Measurements from ENCODE around the gene PHOSPHO1.

The PHOSPHO1 gene

DNA sequence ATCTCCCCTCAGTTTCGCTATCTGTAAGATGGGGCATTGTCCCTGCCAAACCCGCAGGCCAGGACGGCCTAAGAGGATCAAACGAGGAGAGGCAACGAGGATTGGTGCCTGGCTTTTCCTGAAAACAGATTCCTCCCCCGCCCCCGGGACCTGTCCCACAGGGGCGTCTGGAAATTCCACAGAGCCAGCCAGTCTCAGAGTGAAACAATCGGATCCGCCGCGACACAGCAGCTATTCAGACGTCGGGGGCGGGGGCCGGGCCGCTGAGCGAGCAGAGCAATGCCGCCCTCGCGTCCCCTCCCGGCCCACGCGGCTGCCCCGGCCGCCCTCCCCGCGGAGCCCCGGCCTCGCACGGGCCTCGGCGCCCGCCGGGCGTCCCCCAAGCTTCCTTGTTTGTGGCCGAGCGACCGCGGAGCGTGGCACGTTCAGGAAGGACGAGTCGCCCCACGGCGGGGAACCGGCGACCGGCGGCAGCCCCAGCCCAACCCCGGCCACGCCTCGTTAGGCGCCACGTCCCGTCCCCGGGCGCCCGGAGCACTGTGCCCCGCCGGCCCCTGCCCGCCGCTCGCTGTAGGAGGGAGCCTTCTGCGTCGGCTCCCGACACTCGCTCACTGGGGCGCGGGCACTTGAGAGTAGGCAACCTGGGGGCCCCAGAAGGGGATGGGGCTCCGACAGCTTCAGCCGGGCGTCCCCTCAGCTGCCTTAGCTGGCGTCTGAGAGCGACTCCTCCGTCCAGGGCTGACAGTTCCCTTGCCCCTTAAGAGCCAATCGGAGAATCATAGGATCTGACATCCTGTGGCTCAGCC lies 29.6 kb upstream of the PHOSPHO1 start:
- H3K9ac ChIP-seq (ENCODE audit: low read length), result peak overlapping the region; percentile 15
- H3K4me3 ChIP-seq (ENCODE audit: low read depth in 1 of 2, low read length in 2 of 2), result peak overlapping the region; percentile 57 to 62
- H3K9me3 ChIP-seq (ENCODE audit: low read length), result no peaks in the 10 kb centered on the region
- no peaks in the 10 kb centered on the region for H3K4me1 ChIP-seq (ENCODE audit: insufficient read depth, low read length)
- no peaks in the 10 kb centered on the region for H3K27me3 ChIP-seq (ENCODE audit: control insufficient read depth in 1 of 2, insufficient read depth in 2 of 2, low read length in 2 of 2)
- peak overlapping the region; percentile 19 for H3K27ac ChIP-seq (ENCODE audit: low read depth, low read length)
- H3K36me3 ChIP-seq (ENCODE audit: insufficient read depth, low read length), result no peaks in the 10 kb centered on the region

DNA sequence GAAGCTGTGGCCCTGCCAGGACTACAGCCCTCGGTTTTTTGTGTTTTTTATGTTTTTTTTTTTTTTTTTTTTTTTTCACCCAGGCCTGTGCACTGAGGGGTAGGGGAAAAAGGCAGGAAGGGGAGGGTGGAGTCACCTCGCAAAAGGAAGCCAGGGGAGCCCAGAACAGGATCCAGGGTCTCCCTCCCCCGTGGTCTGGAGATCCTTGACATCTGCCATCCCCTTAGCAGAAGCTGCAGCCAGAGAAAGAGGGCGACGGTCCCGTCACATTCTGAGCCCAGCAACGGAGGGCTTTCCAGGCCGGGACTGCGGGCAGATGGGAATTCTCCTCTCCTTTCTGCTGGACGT lies 29.1 kb upstream of the PHOSPHO1 start:
- H3K9ac ChIP-seq (ENCODE audit: low read length), result peak overlapping the region; percentile 15
- H3K27me3 ChIP-seq (ENCODE audit: control insufficient read depth in 1 of 2, insufficient read depth in 2 of 2, low read length in 2 of 2), result no peaks in the 10 kb centered on the region
- peak overlapping the region; percentile 57 to 62 for H3K4me3 ChIP-seq (ENCODE audit: low read depth in 1 of 2, low read length in 2 of 2)
- no peak overlapping the region for H3K27ac ChIP-seq (ENCODE audit: low read depth, low read length)
- no peaks in the 10 kb centered on the region for H3K36me3 ChIP-seq (ENCODE audit: insufficient read depth, low read length)
- no peaks in the 10 kb centered on the region for H3K4me1 ChIP-seq (ENCODE audit: insufficient read depth, low read length)
- no peaks in the 10 kb centered on the region for H3K9me3 ChIP-seq (ENCODE audit: low read length)

DNA sequence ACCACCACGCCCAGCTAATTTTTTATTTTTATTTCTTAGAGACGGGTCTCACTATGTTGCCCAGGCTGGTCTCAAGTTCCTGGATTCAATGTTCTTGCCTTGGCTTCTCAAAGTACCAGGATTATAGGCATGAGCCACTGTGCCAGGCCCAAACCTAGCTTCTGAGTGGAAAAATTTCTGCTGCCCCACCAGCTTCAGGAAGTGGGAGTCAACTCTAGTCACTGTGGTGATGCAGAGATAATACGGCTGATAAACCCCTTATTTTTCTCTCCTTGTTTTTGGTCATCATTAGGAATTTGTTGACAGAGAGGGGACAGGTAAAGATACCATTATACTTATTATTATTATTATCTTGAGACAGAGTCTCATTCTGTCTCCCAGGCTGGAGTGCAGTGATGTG lies 27.8 kb upstream of the PHOSPHO1 start:
- Histone ChIP-seq H3K9me3 (ENCODE audit: low read length) (no peaks in the 10 kb centered on the region), H3K36me3 (ENCODE audit: insufficient read depth, low read length) (no peaks in the 10 kb centered on the region), H3K27ac (ENCODE audit: low read depth, low read length) (no peak overlapping the region), H3K4me1 (ENCODE audit: insufficient read depth, low read length) (no peaks in the 10 kb centered on the region), H3K9ac (ENCODE audit: low read length) (no peak overlapping the region), H3K4me3 (ENCODE audit: low read depth in 1 of 2, low read length in 2 of 2) (no peak overlapping the region), H3K27me3 (ENCODE audit: control insufficient read depth in 1 of 2, insufficient read depth in 2 of 2, low read length in 2 of 2) (no peaks in the 10 kb centered on the region)

DNA sequence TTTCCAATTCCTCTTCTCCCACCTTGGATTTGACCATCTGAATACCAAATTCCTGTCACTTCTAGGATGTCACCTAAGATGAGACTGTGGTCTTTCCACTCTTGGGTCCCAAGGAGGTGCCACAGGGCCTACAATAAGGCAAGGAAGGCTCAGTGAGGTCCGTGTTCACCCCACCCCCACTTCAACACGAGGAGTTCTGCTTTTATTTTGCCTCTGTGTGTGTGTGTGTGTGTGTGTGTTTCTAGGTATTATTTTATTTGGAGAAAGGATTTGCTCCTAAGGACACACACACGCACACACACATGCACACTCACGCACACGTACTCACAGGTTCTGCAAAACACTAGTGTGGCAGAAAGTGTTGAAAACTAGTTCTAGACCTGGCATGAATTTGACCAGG lies 24.5 kb upstream of the PHOSPHO1 start:
- Histone ChIP-seq H3K4me1 (ENCODE audit: insufficient read depth, low read length) (no peaks in the 10 kb centered on the region), H3K36me3 (ENCODE audit: insufficient read depth, low read length) (no peaks in the 10 kb centered on the region), H3K9me3 (ENCODE audit: low read length) (no peaks in the 10 kb centered on the region), H3K4me3 (ENCODE audit: low read depth in 1 of 2, low read length in 2 of 2) (no peak overlapping the region), H3K27ac (ENCODE audit: low read depth, low read length) (no peak overlapping the region), H3K9ac (ENCODE audit: low read length) (no peak overlapping the region), H3K27me3 (ENCODE audit: control insufficient read depth in 1 of 2, insufficient read depth in 2 of 2, low read length in 2 of 2) (no peaks in the 10 kb centered on the region)

DNA sequence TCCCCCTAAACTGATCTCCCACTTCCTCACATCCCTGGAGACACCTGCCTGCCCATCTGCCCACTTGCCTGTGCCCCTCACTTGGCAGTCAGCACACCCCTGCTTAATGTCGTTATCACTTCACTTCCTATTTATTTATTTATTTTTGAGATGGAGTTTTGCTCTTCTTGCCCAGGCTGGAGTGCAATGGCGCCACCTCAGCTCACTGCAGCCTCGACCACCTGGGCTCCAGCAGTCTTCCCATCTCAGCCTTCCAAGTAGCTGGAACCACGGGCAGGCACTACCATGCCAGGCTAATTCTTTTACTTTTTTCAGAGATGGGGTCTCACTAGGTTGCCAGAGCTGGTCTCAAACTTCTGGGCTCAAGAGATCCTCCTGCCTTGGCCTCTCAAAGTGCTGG lies 23.5 kb upstream of the PHOSPHO1 start:
- Histone ChIP-seq H3K4me3 (ENCODE audit: low read depth in 1 of 2, low read length in 2 of 2) (no peak overlapping the region), H3K27ac (ENCODE audit: low read depth, low read length) (no peak overlapping the region), H3K36me3 (ENCODE audit: insufficient read depth, low read length) (no peaks in the 10 kb centered on the region), H3K9ac (ENCODE audit: low read length) (no peak overlapping the region), H3K27me3 (ENCODE audit: control insufficient read depth in 1 of 2, insufficient read depth in 2 of 2, low read length in 2 of 2) (peaks cover 0 to 6% of the 10 kb centered on the region in 2 donors), H3K9me3 (ENCODE audit: low read length) (no peaks in the 10 kb centered on the region), H3K4me1 (ENCODE audit: insufficient read depth, low read length) (no peaks in the 10 kb centered on the region)

DNA sequence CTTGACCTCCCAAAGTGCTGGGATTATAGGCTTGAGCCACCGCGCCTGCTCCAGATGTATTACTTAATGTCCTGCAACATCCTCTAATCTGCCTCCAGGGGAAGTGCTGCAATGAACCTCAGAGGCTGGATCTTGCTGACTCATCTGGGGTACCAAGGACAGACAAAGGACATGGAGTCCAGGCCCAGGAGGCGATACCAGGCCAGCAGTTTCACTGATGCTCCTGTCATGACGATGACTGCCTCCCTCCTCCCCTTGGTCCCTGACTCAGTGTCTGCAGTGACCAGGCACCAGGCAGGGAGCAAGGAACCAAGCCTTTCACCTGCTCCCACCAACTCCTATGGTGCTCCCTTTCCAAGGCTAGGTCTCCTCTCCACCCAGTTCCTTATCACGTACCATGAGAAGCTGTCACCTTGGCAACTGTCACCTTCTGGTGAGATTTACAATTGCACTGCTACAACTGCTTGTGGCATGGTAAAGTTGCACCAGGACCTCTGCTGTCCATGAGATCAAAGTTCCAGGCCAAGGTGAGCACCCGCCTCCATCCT lies 21.6 kb upstream of the PHOSPHO1 start:
- Histone ChIP-seq H3K4me3 (ENCODE audit: low read depth in 1 of 2, low read length in 2 of 2) (no peak overlapping the region), H3K27me3 (ENCODE audit: control insufficient read depth in 1 of 2, insufficient read depth in 2 of 2, low read length in 2 of 2) (peaks cover 0 to 6% of the 10 kb centered on the region in 2 donors), H3K27ac (ENCODE audit: low read depth, low read length) (no peak overlapping the region), H3K9me3 (ENCODE audit: low read length) (no peaks in the 10 kb centered on the region), H3K4me1 (ENCODE audit: insufficient read depth, low read length) (no peaks in the 10 kb centered on the region), H3K36me3 (ENCODE audit: insufficient read depth, low read length) (no peaks in the 10 kb centered on the region), H3K9ac (ENCODE audit: low read length) (no peak overlapping the region)

DNA sequence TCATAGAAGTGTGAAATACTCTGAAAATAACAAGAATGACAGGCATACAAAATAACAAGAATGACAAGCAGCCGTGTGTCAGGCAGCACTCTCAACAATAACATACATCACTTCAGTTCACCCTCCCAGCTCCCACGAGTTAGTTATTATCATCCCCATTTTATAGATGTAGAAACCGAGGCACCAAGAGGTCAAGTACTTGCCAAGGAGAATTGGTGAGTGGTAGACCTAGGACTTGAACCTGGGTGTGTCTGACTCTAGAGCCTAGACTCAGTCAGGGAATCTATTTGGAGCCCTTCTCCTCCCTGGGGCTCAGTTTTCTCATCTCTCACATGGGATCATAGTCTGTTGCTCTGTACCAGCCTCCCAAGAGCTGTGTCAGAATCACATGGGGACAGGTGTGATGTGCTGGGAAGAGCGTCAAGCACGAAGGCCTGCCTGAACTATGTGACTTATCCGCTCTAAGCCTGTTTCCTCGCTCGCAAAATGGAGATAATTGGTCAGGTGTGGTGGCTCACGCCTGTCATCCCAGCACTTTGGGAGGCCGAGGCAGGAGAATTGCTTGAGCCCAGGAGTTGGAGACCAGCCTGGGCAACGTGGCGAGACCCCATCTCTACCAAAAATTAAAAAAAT lies 19.4 kb upstream of the PHOSPHO1 start:
- H3K4me1 ChIP-seq (ENCODE audit: insufficient read depth, low read length), result no peaks in the 10 kb centered on the region

DNA sequence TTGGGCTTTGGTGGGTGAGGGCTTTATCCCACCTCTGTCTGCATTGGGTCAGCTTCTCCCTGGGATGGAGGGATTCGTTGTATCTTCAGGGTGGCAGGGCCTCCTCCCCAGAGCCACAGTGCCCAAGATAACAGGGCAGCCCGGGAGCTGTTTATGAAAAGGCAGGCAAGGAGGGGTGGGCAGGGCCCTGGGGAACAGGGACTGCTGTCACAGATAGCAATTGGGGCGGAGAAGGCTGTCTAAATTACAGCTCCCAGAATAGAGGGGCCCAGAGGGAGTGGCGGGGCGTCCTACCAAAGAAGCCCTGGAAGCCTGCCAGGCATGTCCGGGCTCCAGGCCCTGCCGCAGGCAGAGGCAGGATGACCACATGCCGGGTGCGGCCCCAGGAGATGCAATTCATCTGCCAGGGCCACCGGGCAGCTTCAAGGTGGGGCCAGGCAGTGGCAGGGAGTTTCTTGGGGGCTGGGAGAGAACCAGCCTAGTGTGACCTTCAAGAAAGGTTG lies 18.8 kb upstream of the PHOSPHO1 start:
- Histone ChIP-seq H3K27ac (ENCODE audit: low read depth, low read length) (no peak overlapping the region), H3K4me1 (ENCODE audit: insufficient read depth, low read length) (no peaks in the 10 kb centered on the region), H3K27me3 (ENCODE audit: control insufficient read depth in 1 of 2, insufficient read depth in 2 of 2, low read length in 2 of 2) (peaks cover 0 to 6% of the 10 kb centered on the region in 2 donors), H3K9ac (ENCODE audit: low read length) (no peak overlapping the region), H3K4me3 (ENCODE audit: low read depth in 1 of 2, low read length in 2 of 2) (no peak overlapping the region), H3K9me3 (ENCODE audit: low read length) (no peaks in the 10 kb centered on the region), H3K36me3 (ENCODE audit: insufficient read depth, low read length) (no peaks in the 10 kb centered on the region)

More for the DNA sequence above, 19.4 kb upstream of the PHOSPHO1 start:
- H3K4me3 ChIP-seq (ENCODE audit: low read depth in 1 of 2, low read length in 2 of 2), result no peak overlapping the region
- H3K36me3 ChIP-seq (ENCODE audit: insufficient read depth, low read length), result no peaks in the 10 kb centered on the region
- H3K9me3 ChIP-seq (ENCODE audit: low read length), result no peaks in the 10 kb centered on the region
- no peak overlapping the region for H3K27ac ChIP-seq (ENCODE audit: low read depth, low read length)
- H3K9ac ChIP-seq (ENCODE audit: low read length), result no peak overlapping the region
- H3K27me3 ChIP-seq (ENCODE audit: control insufficient read depth in 1 of 2, insufficient read depth in 2 of 2, low read length in 2 of 2), result peaks cover 0 to 6% of the 10 kb centered on the region in 2 donors

DNA sequence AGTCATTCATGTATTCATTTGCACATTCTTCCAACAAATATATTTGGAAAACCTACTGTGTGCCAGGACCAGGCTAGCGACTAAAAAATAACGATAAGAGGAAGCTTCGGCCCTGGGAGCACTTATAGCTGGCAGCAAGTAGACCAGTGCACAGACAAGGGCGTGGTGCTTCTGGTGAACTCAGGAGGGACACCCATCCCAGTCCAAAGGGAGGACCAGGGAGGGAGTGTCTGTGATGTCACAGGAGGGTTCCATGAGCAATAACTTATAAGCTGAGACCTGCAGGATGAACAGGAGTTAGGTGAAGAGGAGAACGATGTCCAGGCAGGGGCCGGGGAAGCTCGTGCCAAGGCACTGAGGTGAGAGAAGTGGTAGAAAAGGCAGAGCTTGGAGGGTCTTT lies 17.4 kb upstream of the PHOSPHO1 start:
- peaks cover 0 to 6% of the 10 kb centered on the region in 2 donors for H3K27me3 ChIP-seq (ENCODE audit: control insufficient read depth in 1 of 2, insufficient read depth in 2 of 2, low read length in 2 of 2)
- no peaks in the 10 kb centered on the region for H3K36me3 ChIP-seq (ENCODE audit: insufficient read depth, low read length)
- no peaks in the 10 kb centered on the region for H3K4me1 ChIP-seq (ENCODE audit: insufficient read depth, low read length)
- no peak overlapping the region for H3K4me3 ChIP-seq (ENCODE audit: low read depth in 1 of 2, low read length in 2 of 2)
- H3K9ac ChIP-seq (ENCODE audit: low read length), result no peak overlapping the region
- H3K9me3 ChIP-seq (ENCODE audit: low read length), result no peaks in the 10 kb centered on the region
- H3K27ac ChIP-seq (ENCODE audit: low read depth, low read length), result no peak overlapping the region

DNA sequence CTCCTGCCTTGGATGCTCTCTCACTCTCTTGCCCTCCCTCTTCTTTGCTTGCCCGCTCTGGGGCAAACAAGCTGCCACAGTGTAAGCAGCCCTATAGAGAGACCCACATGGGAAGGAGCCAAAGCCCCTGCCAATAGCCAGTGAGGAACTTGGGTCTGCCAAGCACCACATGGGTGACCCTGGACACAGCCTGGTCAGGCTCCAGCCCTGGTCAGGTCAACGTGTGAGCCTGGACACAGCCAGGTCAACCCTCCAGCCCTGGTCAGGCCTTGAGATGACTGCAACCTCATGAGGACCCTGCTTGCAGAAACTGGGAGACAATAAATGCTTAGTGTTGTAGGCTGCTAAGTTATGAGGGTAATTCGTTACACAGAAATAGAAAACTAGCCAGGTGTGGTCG lies 14.3 kb upstream of the PHOSPHO1 start:
- no peaks in the 10 kb centered on the region for H3K4me1 ChIP-seq (ENCODE audit: insufficient read depth, low read length)
- H3K27me3 ChIP-seq (ENCODE audit: control insufficient read depth in 1 of 2, insufficient read depth in 2 of 2, low read length in 2 of 2), result peaks cover 0 to 5% of the 10 kb centered on the region in 2 donors
- no peaks in the 10 kb centered on the region for H3K9me3 ChIP-seq (ENCODE audit: low read length)
- no peak overlapping the region for H3K9ac ChIP-seq (ENCODE audit: low read length)
- H3K27ac ChIP-seq (ENCODE audit: low read depth, low read length), result no peak overlapping the region
- no peaks in the 10 kb centered on the region for H3K36me3 ChIP-seq (ENCODE audit: insufficient read depth, low read length)
- no peak overlapping the region for H3K4me3 ChIP-seq (ENCODE audit: low read depth in 1 of 2, low read length in 2 of 2)

DNA sequence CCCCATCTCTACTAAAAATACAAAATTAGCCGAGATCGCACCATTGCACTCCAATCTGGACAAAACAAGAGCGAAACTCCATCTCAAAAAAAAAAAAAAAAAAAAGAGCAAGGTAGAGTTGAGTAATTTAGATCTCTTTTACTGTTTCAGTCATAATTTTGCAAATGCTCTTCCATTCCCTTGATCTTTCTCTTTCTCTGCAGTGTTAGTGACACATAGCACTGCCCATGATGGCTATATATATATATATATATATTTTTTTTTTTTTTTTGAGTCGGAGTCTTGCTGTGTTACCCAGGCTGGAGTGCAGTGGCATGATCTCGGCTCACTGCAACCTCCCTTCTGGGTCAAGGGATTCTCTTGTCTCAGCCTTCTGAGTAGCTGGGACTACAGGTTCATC lies 12.2 kb upstream of the PHOSPHO1 start:
- H3K36me3 ChIP-seq (ENCODE audit: insufficient read depth, low read length), result no peaks in the 10 kb centered on the region
- no peaks in the 10 kb centered on the region for H3K4me1 ChIP-seq (ENCODE audit: insufficient read depth, low read length)
- H3K9me3 ChIP-seq (ENCODE audit: low read length), result no peaks in the 10 kb centered on the region
- no peak overlapping the region for H3K27ac ChIP-seq (ENCODE audit: low read depth, low read length)
- no peaks in the 10 kb centered on the region for H3K27me3 ChIP-seq (ENCODE audit: control insufficient read depth in 1 of 2, insufficient read depth in 2 of 2, low read length in 2 of 2)
- H3K9ac ChIP-seq (ENCODE audit: low read length), result no peak overlapping the region
- H3K4me3 ChIP-seq (ENCODE audit: low read depth in 1 of 2, low read length in 2 of 2), result no peak overlapping the region

Data from muscle layer of colon (tissue), 2 donors.